ENCODE data around the gene DLEU7.
A peak's percentile ranks its signal among the peaks of the same experiment; 100 is the strongest.

DLEU7 gene

DNA sequence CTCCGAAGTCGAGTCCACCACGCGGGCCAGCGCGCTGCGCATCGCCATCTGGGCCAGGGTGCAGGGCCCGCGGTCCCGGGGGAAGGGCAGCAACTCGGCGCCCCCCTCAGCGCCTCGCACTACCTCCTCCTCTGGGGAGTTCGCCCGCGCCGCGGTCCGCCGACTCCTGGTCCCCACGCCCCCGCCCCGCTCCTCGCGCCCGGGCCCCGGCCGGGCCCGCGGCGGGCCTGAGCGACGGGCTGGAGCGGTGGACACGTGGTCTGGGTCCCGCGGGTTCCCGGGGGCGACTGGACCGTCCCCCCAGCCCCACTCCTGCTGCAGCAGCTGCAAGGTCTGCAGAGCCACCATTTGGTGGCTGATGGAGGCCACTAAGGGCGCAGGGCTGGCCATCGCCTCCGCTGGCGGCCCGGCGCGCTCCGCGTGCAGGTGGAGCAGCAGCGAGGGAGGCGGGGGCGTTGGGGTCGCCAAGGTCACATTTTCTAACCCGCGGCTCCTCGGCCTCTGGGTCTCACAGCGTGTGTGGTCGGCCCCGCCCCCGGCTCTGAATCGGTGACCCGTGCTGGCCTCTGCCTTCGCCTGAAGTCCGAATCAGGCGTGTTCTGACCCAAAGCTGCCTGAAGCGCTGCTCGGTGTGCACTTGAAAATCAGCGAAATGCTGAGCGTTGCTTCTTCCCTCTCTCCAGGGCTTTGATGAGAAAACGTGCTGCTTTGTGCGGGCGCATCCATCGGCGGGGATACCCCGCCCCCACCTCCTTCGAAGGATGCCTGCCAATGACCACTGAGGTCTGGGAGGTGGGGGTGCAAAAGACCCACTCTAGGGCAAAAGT lies at the start of gene DLEU7:
Gene DLEU7, minus strand, starts transcription at position 436 of the 827 bp plus-strand sequence. Its CDS starts 46 bp downstream, at position 390.
- no peak for DNase-seq (ENCODE audit: extremely low spot score, insufficient read length, low read depth)
- no peak for FAIRE-seq

DNA sequence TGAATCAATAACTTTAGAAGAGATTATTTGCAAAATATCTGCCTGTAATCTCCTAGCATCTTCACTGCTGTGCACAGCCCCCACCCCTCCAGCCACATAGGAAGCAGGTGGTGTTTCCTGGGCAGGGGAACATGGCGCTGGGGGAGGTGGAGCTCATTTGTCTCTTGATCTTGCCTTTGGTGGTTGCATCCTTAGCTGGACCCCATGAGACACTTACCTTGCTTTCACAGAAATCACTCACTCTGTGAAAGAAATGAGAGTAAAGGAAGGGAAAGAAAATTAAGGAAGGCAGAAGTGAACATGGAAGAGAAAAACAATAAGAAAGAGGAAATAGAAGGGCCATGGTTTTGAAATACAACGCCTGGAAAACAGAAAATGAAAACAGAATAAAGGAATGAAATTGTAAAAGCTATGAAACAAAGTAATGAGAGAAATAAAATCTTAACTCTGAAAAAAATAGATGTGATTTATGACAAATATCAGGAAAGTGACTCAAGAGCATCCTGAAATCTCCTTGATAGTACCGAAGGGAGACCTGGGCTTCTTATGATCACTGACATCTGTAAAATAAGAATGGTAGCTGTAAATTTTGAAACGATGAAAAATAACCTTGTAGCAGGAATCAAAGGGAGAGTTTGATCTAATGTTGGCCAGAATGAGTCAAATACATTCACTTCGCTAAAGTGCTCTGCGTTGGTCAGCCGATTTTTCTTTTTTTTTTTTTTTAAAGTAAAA lies 48.9 kb upstream of the DLEU7 start:
- FAIRE-seq, result peak; percentile 80

DNA sequence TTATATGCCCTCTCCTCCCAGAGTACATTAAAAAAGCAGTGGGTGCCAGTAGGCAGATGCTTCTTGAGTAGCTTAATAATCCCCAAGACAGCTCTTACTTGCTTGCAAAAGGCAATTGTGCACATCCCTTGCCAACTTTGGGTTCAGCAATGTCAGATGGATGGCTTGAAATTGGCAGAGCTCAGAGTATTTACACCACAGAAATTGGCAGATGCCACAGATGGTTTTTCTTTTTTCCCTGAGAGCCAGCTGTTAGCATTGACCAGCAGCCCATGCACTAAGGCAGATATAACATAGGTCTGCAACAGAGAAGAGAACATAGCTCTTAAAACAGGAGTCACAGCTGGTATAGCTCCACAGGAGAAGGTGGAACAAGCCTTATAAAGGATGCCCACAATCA lies 47.7 kb upstream of the DLEU7 start:
- FAIRE-seq (peak; percentile 63), DNase-seq (ENCODE audit: extremely low spot score, insufficient read length, low read depth) (no peak)

More for the DNA sequence above, 48.9 kb upstream of the DLEU7 start:
- no peak for DNase-seq (ENCODE audit: extremely low spot score, insufficient read length, low read depth)

DNA sequence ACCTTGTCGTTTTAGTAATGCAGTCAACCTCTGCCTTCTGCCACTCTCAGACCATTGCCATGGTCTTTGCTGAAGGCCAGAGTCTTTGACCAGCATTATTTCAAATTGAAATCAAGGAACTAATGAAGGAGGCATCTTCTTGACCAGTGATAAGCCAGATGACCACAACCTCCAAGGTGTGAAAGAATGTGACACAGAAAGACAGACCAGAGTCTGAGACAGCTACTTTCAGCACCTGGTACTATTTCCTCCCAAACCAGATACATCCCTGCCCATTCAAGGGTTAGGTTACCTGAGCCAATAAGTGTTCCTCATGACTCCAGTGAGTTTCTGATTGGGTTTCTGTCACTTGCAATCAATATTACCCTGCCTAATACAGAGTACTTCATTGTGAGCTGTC lies 45.8 kb upstream of the DLEU7 start:
- peak; percentile 80 for FAIRE-seq
- no peak for DNase-seq (ENCODE audit: extremely low spot score, insufficient read length, low read depth)

DNA sequence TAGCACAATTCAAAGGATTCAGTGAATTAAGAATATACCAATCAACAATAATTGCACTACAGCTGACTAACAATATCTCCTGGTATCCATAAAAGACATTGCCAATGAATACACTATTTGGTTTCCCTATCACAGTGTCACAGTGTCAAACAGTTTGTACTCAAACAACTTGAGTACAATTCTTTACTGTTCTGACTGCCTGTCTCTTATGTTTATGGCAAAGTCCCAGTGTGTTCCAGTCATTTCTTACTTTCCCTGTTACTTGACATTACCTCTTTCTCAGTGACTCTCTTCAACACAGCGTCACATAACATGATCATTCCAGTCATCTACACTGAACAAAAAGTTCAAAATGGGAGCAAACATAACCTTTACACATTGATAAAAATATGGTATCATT lies 44.9 kb upstream of the DLEU7 start:
- no peak for FAIRE-seq

DNA sequence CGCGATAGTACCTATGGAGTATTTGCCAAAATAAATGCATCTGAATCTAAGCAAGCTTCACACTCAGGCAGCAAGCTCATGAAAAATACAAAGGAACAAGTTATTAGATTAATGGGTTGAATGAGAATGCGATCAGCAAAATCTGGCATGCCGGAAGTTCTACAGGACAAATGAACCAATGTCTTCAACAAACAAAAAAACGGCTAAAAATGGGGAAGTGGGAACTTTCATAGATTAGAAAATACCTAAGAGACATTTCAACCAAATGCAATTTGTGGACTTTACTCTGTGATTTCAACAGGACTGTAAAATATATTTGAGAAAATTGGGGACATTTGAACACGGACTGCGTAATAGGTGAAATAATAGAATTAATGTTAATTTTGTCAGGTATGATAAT lies 43.7 kb upstream of the DLEU7 start:
- FAIRE-seq (peak; percentile 9), DNase-seq (ENCODE audit: extremely low spot score, insufficient read length, low read depth) (no peak)

More for the DNA sequence above, 44.9 kb upstream of the DLEU7 start:
- DNase-seq (ENCODE audit: extremely low spot score, insufficient read length, low read depth), result no peak

DNA sequence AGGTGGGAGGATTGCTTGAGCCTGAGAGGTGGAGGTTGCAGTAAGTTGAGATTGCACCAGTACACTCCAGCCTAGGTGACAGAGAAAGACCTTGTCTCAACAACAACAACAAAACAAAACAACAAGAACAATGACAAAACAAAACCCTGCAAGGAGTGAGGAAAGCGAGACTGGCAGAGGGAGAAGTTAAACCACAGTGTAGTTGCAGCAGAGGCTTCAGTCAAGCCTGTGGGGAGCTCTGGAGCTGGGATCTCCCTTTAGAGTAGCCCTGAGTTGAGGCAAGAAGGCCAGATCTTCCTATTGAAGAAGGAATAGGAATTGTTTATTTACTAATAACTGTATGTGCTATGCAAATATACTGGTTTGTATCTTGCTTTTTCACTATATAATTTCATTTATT lies 40.8 kb upstream of the DLEU7 start:
- FAIRE-seq (no peak), DNase-seq (ENCODE audit: extremely low spot score, insufficient read length, low read depth) (no peak)

DNA sequence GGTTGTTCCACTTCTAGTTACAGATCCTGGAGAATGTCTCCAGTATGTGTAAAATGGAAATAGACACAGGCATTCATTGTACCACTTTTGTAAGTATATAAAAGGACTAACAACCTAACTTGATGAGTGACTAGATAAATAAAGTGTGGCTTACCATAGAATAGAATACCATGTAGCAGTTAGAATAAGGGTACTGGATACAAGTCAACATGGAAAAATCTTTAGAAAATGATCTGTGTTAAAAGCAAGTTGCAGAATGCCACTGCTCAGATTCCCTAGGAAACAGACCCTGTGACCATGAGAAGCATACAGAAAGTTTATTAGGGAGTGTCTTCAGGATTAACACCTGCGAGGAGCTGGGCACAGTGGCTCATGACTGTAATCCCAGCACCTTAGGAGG lies 40.2 kb upstream of the DLEU7 start:
- DNase-seq (ENCODE audit: extremely low spot score, insufficient read length, low read depth) (no peak), FAIRE-seq (peak; percentile 15)

DNA sequence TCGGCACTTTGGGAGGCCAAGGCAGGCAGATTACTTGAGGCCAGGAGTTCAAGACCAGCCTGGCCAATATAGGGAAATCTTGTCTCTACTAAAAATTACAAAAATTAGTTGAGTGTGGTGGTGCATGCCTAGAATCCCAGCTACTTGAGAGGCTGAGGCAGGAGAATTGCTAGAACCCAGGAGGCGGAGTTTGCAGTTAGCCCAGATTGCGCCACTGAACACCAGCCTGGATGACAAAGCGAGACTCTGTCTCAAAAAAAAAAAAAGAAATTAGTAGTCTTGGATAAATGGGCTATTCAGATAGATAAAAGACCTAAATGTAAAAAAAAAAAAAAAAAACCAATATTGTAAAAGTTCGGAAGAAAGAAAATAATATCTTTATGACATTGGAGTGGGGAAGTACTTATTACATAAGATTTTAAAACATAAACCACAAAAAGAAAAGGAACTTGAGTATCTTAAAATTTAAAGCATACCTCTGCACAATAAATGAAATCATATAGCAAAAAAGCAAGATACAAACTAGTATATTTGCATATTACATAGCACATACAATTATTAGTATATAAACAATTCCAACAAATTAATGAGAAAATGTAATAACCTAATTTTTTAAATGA lies 39.4 kb upstream of the DLEU7 start:
- FAIRE-seq, result no peak

DNA sequence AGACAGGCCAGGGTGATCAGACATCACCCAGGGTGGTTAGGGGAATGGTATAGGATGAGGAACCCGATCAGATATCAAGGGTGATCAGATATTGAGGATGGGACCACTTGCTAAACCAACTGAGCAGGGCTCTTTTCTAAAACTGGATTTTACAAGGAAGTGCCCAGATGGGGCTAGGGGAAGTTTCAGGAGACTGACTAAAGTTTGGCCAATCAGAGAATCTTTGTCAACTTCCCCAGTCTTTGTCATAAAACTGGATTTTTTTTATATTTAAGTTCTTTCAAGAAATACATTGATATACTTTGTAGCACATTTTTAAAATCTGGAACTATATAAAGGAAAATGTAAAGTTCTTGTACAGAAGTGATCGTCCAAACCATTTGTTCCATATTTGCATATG lies 30.5 kb upstream of the DLEU7 start:
- DNase-seq (ENCODE audit: extremely low spot score, insufficient read length, low read depth) (no peak), FAIRE-seq (no peak)

More for the DNA sequence above, 39.4 kb upstream of the DLEU7 start:
- no peak for DNase-seq (ENCODE audit: extremely low spot score, insufficient read length, low read depth)

DNA sequence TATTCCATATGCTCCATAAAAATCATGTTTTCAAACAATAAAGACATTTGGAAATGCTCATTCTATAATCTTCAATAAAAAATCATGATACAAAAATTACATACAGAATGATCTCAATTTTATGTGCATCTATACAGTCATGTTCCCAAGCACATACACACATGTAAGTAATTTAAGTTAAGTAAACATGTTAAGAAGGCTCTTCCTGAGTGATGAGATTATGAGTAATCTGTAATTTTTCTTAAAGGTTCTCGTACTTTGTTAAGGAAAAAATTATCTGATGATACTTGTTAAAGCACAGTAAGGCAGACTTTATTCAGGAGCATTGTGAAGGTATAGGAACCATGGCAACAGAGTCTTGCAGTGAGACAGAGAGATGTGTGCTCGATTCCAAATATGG lies 30.0 kb upstream of the DLEU7 start:
- DNase-seq (ENCODE audit: extremely low spot score, insufficient read length, low read depth) (no peak), FAIRE-seq (no peak)

DNA sequence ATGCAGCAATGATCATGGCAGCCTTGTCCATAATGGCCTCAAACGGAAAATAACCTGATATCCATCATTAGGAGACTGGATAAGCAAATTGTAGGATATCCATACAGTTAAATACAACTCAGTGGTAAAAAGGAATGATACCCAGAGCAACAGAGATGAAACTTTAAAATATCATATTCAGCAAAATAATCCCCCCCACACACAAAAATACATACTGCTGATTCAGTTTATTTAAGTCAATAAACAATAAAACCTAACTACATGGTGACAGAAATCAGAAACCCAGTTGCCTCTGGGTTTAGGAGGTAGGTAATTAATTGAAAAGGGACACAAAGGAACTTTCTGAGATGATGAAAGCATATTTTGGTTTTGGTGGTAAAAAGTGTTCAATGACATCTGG lies 27.9 kb upstream of the DLEU7 start:
- FAIRE-seq (no peak), DNase-seq (ENCODE audit: extremely low spot score, insufficient read length, low read depth) (no peak)

DNA sequence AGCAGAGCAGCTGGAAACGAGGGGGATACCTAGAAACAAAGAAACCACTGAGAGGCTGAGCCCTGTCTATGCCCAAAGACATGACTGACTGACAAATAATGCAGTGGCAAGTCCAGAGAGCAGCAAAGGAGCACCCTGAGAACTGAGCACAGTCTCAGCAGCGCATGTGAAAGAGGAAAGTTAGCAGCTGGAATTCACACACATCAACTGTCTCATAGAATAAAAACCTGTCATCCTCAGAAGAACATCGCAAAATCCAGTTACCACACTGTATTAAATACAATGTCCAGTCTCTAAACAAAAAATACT lies 24.1 kb upstream of the DLEU7 start:
- no peak for FAIRE-seq

DNA sequence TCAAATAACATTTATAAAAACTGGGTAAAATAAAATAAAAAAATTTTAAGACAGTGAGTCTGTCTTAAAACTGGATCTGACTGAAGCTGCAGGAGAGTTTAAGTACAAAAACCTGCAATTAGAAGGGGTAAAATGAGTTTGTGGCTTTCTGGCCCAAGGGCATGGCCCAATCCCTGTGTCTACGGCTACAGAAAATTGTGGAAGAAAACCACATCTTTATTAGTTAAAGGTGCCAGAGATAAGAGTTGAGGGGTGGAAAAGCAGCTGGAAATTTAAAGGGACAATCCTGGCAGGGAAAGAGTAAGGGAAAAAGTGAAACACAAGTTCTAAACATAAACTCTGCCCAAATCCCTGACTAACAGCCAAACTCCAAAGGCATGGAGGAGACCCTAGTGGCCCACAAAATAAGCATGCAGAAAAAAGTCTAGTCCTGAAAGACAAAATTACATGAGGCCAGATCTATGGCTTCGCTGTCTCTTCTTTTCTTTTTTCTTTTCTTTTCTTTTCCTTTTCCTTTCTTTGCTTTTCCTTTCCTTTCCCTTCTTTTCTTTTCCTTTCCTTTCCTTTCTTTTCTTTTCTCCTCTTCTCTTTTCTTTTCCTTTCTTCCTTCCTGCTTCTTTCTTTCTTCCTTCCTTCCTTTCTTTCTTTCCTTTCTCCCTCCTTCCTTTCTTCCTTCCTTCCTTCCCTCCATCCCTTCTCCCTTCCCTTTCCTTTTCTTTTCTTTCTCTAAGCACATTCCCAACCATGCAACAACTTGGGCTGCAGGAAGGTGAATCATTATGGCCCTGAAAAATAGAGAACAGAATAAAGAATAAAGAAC lies 23.5 kb upstream of the DLEU7 start:
- FAIRE-seq, result no peak
- DNase-seq (ENCODE audit: extremely low spot score, insufficient read length, low read depth), result no peak

More for the DNA sequence above, 24.1 kb upstream of the DLEU7 start:
- DNase-seq (ENCODE audit: extremely low spot score, insufficient read length, low read depth), result no peak

DNA sequence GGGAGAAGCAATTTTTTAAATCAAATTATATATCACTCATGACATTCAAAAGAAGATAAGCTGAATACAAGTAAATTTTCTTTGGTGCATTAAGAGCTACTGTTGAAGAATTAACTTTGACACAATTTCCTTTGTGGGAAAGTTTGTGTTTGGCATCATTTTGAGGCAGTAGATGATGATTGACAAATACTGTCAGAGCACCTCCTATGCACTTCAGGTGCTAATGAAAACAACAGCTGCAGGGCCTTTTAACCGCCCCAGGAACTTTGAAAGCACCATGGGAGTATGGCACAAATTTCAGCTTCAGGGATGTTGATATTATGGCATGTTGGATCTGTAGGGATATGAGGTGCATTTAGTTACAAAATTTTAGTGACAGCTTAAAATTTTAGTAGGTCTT lies 21.0 kb upstream of the DLEU7 start:
- no peak for FAIRE-seq
- no peak for DNase-seq (ENCODE audit: extremely low spot score, insufficient read length, low read depth)

DNA sequence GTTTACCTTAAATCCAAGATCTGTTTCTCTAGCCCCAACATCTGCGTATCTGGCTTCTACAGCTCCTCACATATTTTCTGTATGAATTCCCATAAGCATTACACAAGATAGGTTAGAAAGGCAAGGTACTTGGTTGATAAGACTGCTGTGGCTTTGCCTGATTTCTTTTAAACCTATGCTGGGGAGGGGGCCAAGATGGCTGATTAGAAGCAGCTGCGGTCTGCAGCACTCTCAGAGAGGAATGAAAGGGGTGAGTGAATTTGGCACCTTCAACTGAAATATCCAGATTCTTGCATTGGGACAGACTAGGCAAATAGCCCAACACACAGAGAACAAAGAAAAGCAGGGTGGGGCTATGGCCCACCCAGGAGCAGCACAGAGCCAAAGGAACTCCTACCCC lies 12.2 kb upstream of the DLEU7 start:
- DNase-seq (ENCODE audit: extremely low spot score, insufficient read length, low read depth) (no peak), FAIRE-seq (no peak)

DNA sequence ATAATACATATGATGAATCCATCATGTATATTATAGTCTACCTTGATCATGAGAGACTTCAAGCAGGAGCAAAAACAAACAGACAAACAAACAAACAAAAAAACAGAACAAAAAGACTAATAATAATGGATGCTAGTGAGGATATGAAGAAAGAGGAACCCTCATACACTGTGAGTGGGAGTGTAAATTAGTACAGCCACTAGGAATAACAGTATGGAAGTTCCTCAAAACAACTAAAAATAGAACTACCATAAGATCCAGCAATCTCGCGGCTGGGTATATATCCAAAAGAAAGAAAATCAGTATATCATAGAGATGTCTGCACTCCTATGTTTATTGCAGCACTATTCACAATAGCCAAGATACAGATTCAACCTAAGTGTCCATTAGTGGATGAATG lies 7.0 kb upstream of the DLEU7 start:
- DNase-seq (ENCODE audit: extremely low spot score, insufficient read length, low read depth), result no peak
- FAIRE-seq, result no peak

DNA sequence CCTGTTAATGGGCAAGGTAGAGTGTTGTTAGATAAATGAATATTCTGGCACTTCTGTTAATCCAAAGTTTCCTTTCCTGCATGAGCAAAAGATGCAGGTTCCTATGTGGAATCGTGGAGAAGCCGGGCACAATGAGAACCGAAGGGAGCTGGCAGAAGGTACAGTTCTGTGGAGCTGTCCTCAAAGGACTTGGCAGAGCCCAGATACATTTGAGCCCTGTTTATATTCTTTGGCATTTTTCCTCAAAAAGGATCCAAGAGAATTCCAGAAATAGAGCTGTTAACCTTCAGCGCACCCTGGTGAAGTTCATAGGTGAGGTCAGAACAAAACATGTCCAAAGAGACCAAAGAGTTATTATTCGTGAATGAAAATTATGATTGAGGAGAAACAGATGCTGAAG lies 4.0 kb upstream of the DLEU7 start:
- FAIRE-seq, result no peak
- DNase-seq (ENCODE audit: extremely low spot score, insufficient read length, low read depth), result no peak

DNA sequence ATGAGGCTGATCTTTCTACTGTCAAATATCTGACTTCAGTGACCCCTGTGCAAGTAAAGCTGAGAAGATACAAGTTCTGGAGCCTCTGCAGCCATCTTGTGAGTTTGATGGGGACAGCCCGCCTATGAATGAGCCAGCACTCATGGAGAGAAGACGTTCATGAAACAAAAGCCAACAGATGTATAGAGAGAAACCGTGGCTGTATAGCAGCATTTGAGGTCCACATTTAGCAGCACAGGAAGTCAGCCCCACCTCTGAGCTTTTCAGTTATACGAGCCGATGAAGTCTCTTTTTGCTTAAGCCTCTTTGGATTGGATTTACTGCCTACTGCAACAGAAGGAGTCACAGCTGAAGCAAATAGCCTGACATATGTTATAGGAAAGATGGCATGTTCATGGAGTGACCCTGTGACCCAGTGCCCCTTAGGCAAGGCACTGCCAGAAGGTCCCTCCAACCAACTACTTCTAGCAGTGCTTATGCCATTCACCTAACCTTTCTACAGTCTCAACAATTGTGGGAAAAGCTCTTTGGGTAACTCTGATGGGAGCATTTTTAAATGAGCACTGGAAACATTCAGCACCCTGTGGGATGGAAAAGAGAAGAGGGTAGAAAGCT lies 3.5 kb upstream of the DLEU7 start:
- no peak for FAIRE-seq
- DNase-seq (ENCODE audit: extremely low spot score, insufficient read length, low read depth), result no peak

DNA sequence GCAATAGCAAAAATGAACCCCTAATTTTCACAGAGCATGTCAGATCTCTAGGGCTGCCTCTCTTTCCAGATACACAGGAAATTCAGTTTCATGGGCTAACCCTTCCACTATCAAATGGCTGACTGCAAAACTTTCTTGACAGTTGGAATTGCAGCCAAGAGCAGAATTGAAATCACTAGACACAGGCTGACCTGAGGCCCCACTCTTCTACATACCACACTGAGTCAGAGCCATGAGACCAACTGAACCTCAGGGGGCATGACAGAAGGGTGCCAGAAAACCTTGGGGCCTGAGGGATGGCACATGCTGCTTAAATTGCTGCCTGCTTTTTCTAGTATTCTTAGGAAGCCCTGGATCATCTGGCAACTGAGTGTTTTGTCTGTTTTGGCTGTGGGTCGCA lies 1.7 kb upstream of the DLEU7 start:
- FAIRE-seq (no peak), DNase-seq (ENCODE audit: extremely low spot score, insufficient read length, low read depth) (no peak)
